Trophoblast cell (in vitro differentiated cells and primary cell): ENCODE measurements around the gene AEN.

Source experiments
- DNase-seq, 2 donors: peaks; one replicate each; pipeline ENCODE4 v3.0.0-alpha.2; 2016
- H2AFZ ChIP-seq: 2 replicates; pipeline ENCODE4 v1.6.1; 2013; ENCODE audit warnings: low read length, moderate library complexity, mild to moderate bottlenecking; ENCODE audit not compliant: insufficient read depth, poor library complexity
- H2AK5ac ChIP-seq: 2 replicates; pipeline ENCODE4 v1.6.1; 2013; ENCODE audit warnings: mild to moderate bottlenecking, low read length
- H2BK120ac ChIP-seq: 2 replicates; pipeline ENCODE4 v1.6.1; 2013; ENCODE audit warnings: low read length, mild to moderate bottlenecking, moderate library complexity; ENCODE audit not compliant: insufficient read depth, poor library complexity
- H2BK12ac ChIP-seq: 2 replicates; pipeline ENCODE4 v1.6.1; 2013; ENCODE audit warnings: mild to moderate bottlenecking, low read length, moderate library complexity
- H2BK5ac ChIP-seq: 2 replicates; pipeline ENCODE4 v1.6.1; 2013; ENCODE audit warnings: low read length, low read depth, moderate library complexity, mild to moderate bottlenecking; ENCODE audit not compliant: poor library complexity
- H3K14ac ChIP-seq: 2 replicates; pipeline ENCODE4 v1.6.1; 2013; ENCODE audit warnings: mild to moderate bottlenecking, low read length
- H3K18ac ChIP-seq: 2 replicates; pipeline ENCODE4 v1.6.1; 2013; ENCODE audit warnings: mild to moderate bottlenecking, low read length
- H3K23ac ChIP-seq: 2 replicates; pipeline ENCODE4 v1.6.1; 2013; ENCODE audit warnings: low read length
- H3K27ac ChIP-seq: 2 replicates; pipeline ENCODE4 v1.5.1; 2013; ENCODE audit warnings: low read depth, mild to moderate bottlenecking, inconsistent platforms, low read length, moderate library complexity
- H3K27me3 ChIP-seq: 2 replicates; pipeline ENCODE4 v1.6.1; 2013; ENCODE audit warnings: inconsistent platforms, mild to moderate bottlenecking, low read length, moderate library complexity; ENCODE audit not compliant: insufficient read depth
- H3K36me3 ChIP-seq, 2 experiments: 1 replicate in 1 of 2; 2 replicates in 1 of 2; pipeline ENCODE4 v1.6.1; 2013; ENCODE audit warnings: low read length in 2 of 2, mild to moderate bottlenecking in 2 of 2, moderate library complexity in 1 of 2; ENCODE audit not compliant: insufficient read depth in 2 of 2, control insufficient read depth in 1 of 2
- H3K4ac ChIP-seq: 2 replicates; pipeline ENCODE4 v1.6.1; 2013; ENCODE audit warnings: low read depth, mild to moderate bottlenecking, low read length, moderate library complexity
- H3K4me1 ChIP-seq, 2 experiments: 1 replicate in 1 of 2; 2 replicates in 1 of 2; pipeline ENCODE4 v1.6.1; 2013; ENCODE audit warnings: low read length in 2 of 2, mild to moderate bottlenecking in 2 of 2, moderate library complexity in 1 of 2; ENCODE audit not compliant: insufficient read depth in 2 of 2, control insufficient read depth in 1 of 2
- H3K4me2 ChIP-seq: 2 replicates; pipeline ENCODE4 v1.6.1; 2013; ENCODE audit warnings: inconsistent platforms, mild to moderate bottlenecking, low read length, moderate library complexity
- H3K4me3 ChIP-seq: 2 replicates; pipeline ENCODE4 v1.5.1; 2013; ENCODE audit warnings: mild to moderate bottlenecking, low read depth, low read length, inconsistent platforms
- H3K79me1 ChIP-seq: one replicate; pipeline ENCODE4 v1.6.1; 2013; ENCODE audit warnings: low read length
- H3K79me2 ChIP-seq: 2 replicates; pipeline ENCODE4 v1.6.1; 2013; ENCODE audit warnings: low read length, mild to moderate bottlenecking; ENCODE audit not compliant: control insufficient read depth, insufficient read depth, poor library complexity
- H3K9ac ChIP-seq: 2 replicates; pipeline ENCODE4 v1.6.1; 2013; ENCODE audit warnings: mild to moderate bottlenecking, low read length
- H3K9me3 ChIP-seq: 2 replicates; pipeline ENCODE4 v1.6.1; 2013; ENCODE audit warnings: low read depth, mild to moderate bottlenecking, control low read depth, inconsistent platforms, low read length; ENCODE audit not compliant: insufficient read depth
- H4K12ac ChIP-seq: 2 replicates; pipeline ENCODE4 v1.6.1; 2013; ENCODE audit warnings: low read depth, mild to moderate bottlenecking, low read length, moderate library complexity
- H4K8ac ChIP-seq: 2 replicates; pipeline ENCODE4 v1.6.1; 2013; ENCODE audit warnings: low read depth, mild to moderate bottlenecking, low read length, moderate library complexity
- H4K91ac ChIP-seq: one replicate; pipeline ENCODE4 v1.6.1; 2013; ENCODE audit warnings: low read depth, mild to moderate bottlenecking, low read length, moderate library complexity
- WGBS: extraction: QIAGEN DNeasy Blood & Tissue Kit; methylation state at CpG from one replicate; pipeline ENCODE4 v1.1.7; 2013; ENCODE audit warnings: missing lambda C conversion rate; ENCODE audit not compliant: insufficient read length, insufficient coverage; ENCODE audit errors: extremely low coverage; 5-methylcytosine and 5-hydroxymethylcytosine counted together

The AEN gene

GRCh38 chr15:88653200-88654064, 32.3 kb downstream of the AEN start:
- no peak overlapping the region for H4K12ac ChIP-seq
- no CpG with 5 or more reads among the region's 13 CpGs for WGBS
- H4K8ac ChIP-seq = no peak overlapping the region
- H3K36me3 ChIP-seq = no peaks in the 10 kb centered on the region
- DNase-seq = peak in 1 of 2 donors; percentile 38
- no peaks in the 10 kb centered on the region for H3K79me1 ChIP-seq
- no peaks in the 10 kb centered on the region for H3K9me3 ChIP-seq
- H4K91ac ChIP-seq = no peak overlapping the region
- H2BK120ac ChIP-seq = no peak overlapping the region
- no peak overlapping the region for H3K14ac ChIP-seq
- H3K4me2 ChIP-seq = no peak overlapping the region
- H2AFZ ChIP-seq = no peak overlapping the region
- no peak overlapping the region for H2BK12ac ChIP-seq
- H3K4me3 ChIP-seq = no peak overlapping the region
- peaks cover 12 to 14% of the 10 kb centered on the region in 2 experiments for H3K4me1 ChIP-seq
- H3K27me3 ChIP-seq = no peaks in the 10 kb centered on the region
- no peaks in the 10 kb centered on the region for H3K79me2 ChIP-seq
- H2AK5ac ChIP-seq = no peak overlapping the region
- no peak overlapping the region for H3K27ac ChIP-seq
- H3K4ac ChIP-seq = no peak overlapping the region
- H3K9ac ChIP-seq = no peak overlapping the region
- no peak overlapping the region for H3K18ac ChIP-seq
- no peak overlapping the region for H2BK5ac ChIP-seq
- no peak overlapping the region for H3K23ac ChIP-seq

- Histone ChIP-seq H2AFZ (no peak overlapping the region), H3K4me1 (peaks cover 20 to 21% of the 10 kb centered on the region in 2 experiments), H2BK12ac (no peak overlapping the region), H3K4me3 (no peak overlapping the region), H3K27me3 (no peaks in the 10 kb centered on the region), H3K27ac (no peak overlapping the region), H3K36me3 (no peaks in the 10 kb centered on the region), H3K23ac (no peak overlapping the region), H4K8ac (no peak overlapping the region), H3K14ac (no peak overlapping the region), H4K91ac (no peak overlapping the region), H3K9me3 (no peaks in the 10 kb centered on the region), H3K18ac (no peak overlapping the region), H3K4me2 (no peak overlapping the region), H4K12ac (no peak overlapping the region), H2BK5ac (no peak overlapping the region), H3K9ac (no peak overlapping the region), H2AK5ac (no peak overlapping the region), H3K79me1 (no peaks in the 10 kb centered on the region), H2BK120ac (no peak overlapping the region), H3K79me2 (no peaks in the 10 kb centered on the region), H3K4ac (no peak overlapping the region)
- no peak for DNase-seq
- no CpG with 5 or more reads among the region's 18 CpGs for WGBS
Observed at GRCh38 chr15:88654430-88655102, 33.4 kb downstream of the AEN start.

- H3K27ac ChIP-seq = no peak overlapping the region
- H3K4ac ChIP-seq = no peak overlapping the region
- H3K4me1 ChIP-seq = peaks cover 21 to 23% of the 10 kb centered on the region in 2 experiments
- H4K8ac ChIP-seq = no peak overlapping the region
- no peak overlapping the region for H2BK120ac ChIP-seq
- no peak overlapping the region for H3K18ac ChIP-seq
- H4K91ac ChIP-seq = no peak overlapping the region
- H2BK5ac ChIP-seq = no peak overlapping the region
- H3K4me2 ChIP-seq = no peak overlapping the region
- no peak overlapping the region for H2AFZ ChIP-seq
- H3K36me3 ChIP-seq = no peaks in the 10 kb centered on the region
- no peak overlapping the region for H3K9ac ChIP-seq
- no peak for DNase-seq
- no peak overlapping the region for H4K12ac ChIP-seq
- H3K27me3 ChIP-seq = no peaks in the 10 kb centered on the region
- H3K4me3 ChIP-seq = no peak overlapping the region
- no peak overlapping the region for H2BK12ac ChIP-seq
- no peaks in the 10 kb centered on the region for H3K79me2 ChIP-seq
- no peak overlapping the region for H2AK5ac ChIP-seq
- H3K9me3 ChIP-seq = no peaks in the 10 kb centered on the region
- H3K14ac ChIP-seq = no peak overlapping the region
- H3K23ac ChIP-seq = no peak overlapping the region
- no CpG with 5 or more reads among the region's 14 CpGs for WGBS
- no peaks in the 10 kb centered on the region for H3K79me1 ChIP-seq
Observed at GRCh38 chr15:88655103-88655553, 34.0 kb downstream of the AEN start.

DNA sequence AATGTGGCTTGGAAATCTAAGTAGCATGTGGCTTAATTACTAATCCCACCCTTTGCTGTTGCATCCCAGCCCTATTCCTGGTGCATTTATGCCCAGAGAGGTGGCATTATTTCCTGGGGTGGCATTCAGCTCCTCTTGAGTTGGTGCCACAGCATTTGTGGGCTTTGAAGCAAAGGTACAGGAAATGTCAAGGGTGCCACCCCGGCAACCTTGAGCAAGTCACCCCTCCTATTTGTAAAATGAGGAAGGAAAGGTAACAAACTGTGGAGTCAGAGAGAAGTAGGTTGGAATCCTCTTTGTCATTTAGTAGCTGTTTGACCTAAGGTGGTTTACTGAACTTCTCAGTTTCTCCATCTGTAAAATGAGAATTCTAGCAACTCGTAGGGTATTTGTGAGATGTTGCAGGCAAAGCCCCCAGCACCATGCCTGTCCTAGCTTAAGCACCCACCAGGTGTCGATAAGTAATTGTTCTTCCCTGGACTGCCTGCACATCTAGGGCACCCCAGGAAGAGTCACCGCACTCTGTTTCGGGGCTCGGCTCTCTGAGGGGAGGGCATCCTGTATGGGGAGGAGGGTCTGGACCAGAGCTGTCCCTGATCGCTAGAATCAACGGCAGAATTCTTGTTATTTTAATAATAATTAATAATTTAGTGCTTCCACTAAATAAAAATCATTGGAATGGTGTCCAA, 34.8 kb downstream of the AEN start:
- no peak overlapping the region for H4K91ac ChIP-seq
- H2AK5ac ChIP-seq = no peak overlapping the region
- H3K4me1 ChIP-seq = peaks cover 21 to 24% of the 10 kb centered on the region in 2 experiments
- H3K9ac ChIP-seq = no peak overlapping the region
- H2AFZ ChIP-seq = no peak overlapping the region
- H3K79me2 ChIP-seq = no peaks in the 10 kb centered on the region
- no peaks in the 10 kb centered on the region for H3K36me3 ChIP-seq
- no peak overlapping the region for H3K27ac ChIP-seq
- no peak overlapping the region for H3K4me3 ChIP-seq
- H4K8ac ChIP-seq = no peak overlapping the region
- H3K79me1 ChIP-seq = no peaks in the 10 kb centered on the region
- no peak overlapping the region for H2BK5ac ChIP-seq
- H3K18ac ChIP-seq = no peak overlapping the region
- no peak overlapping the region for H2BK120ac ChIP-seq
- no peak overlapping the region for H3K4me2 ChIP-seq
- DNase-seq = no peak
- H2BK12ac ChIP-seq = no peak overlapping the region
- H4K12ac ChIP-seq = no peak overlapping the region
- H3K14ac ChIP-seq = no peak overlapping the region
- H3K4ac ChIP-seq = no peak overlapping the region
- H3K27me3 ChIP-seq = no peaks in the 10 kb centered on the region
- no CpG with 5 or more reads among the region's 8 CpGs for WGBS
- H3K23ac ChIP-seq = no peak overlapping the region
- no peaks in the 10 kb centered on the region for H3K9me3 ChIP-seq
